ENCODE results near the gene PRKAR2B. TPM values are rescaled to one million over a fixed set of nuclear protein-coding genes. Genes with fewer than 3 reads are reported as not detected.

The PRKAR2B gene
- total and polyA plus RNA-seq, 2 experiments from 2014 or later: 48.8 to 50.6 TPM

- no peak for TF ChIP-seq REST (IDR thresholded peaks at IDR 0.05; ENCODE audit: unreplicated experiment)
- TF ChIP-seq JUNB (IDR thresholded peaks at IDR 0.05; ENCODE audit: unreplicated experiment): no peak
- TF ChIP-seq, protein P1, sequence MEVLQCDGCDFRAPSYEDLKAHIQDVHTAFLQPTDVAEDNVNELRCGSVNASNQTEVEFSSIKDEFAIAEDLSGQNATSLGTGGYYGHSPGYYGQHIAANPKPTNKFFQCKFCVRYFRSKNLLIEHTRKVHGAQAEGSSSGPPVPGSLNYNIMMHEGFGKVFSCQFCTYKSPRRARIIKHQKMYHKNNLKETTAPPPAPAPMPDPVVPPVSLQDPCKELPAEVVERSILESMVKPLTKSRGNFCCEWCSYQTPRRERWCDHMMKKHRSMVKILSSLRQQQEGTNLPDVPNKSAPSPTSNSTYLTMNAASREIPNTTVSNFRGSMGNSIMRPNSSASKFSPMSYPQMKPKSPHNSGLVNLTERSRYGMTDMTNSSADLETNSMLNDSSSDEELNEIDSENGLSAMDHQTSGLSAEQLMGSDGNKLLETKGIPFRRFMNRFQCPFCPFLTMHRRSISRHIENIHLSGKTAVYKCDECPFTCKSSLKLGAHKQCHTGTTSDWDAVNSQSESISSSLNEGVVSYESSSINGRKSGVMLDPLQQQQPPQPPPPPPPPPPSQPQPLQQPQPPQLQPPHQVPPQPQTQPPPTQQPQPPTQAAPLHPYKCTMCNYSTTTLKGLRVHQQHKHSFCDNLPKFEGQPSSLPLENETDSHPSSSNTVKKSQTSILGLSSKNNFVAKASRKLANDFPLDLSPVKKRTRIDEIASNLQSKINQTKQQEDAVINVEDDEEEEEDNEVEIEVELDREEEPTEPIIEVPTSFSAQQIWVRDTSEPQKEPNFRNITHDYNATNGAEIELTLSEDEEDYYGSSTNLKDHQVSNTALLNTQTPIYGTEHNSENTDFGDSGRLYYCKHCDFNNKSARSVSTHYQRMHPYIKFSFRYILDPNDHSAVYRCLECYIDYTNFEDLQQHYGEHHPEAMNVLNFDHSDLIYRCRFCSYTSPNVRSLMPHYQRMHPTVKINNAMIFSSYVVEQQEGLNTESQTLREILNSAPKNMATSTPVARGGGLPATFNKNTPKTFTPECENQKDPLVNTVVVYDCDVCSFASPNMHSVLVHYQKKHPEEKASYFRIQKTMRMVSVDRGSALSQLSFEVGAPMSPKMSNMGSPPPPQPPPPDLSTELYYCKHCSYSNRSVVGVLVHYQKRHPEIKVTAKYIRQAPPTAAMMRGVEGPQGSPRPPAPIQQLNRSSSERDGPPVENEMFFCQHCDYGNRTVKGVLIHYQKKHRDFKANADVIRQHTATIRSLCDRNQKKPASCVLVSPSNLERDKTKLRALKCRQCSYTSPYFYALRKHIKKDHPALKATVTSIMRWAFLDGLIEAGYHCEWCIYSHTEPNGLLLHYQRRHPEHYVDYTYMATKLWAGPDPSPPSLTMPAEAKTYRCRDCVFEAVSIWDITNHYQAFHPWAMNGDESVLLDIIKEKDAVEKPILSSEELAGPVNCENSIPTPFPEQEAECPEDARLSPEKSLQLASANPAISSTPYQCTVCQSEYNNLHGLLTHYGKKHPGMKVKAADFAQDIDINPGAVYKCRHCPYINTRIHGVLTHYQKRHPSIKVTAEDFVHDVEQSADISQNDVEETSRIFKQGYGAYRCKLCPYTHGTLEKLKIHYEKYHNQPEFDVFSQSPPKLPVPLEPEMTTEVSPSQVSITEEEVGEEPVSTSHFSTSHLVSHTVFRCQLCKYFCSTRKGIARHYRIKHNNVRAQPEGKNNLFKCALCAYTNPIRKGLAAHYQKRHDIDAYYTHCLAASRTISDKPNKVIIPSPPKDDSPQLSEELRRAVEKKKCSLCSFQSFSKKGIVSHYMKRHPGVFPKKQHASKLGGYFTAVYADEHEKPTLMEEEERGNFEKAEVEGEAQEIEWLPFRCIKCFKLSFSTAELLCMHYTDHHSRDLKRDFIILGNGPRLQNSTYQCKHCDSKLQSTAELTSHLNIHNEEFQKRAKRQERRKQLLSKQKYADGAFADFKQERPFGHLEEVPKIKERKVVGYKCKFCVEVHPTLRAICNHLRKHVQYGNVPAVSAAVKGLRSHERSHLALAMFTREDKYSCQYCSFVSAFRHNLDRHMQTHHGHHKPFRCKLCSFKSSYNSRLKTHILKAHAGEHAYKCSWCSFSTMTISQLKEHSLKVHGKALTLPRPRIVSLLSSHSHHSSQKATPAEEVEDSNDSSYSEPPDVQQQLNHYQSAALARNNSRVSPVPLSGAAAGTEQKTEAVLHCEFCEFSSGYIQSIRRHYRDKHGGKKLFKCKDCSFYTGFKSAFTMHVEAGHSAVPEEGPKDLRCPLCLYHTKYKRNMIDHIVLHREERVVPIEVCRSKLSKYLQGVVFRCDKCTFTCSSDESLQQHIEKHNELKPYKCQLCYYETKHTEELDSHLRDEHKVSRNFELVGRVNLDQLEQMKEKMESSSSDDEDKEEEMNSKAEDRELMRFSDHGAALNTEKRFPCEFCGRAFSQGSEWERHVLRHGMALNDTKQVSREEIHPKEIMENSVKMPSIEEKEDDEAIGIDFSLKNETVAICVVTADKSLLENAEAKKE (CRISPR knock-in tag; IDR thresholded peaks at IDR 0.05): no peak
- no peak for TF ChIP-seq EZH2 (IDR thresholded peaks at IDR 0.05; ENCODE audit: low read depth, unreplicated experiment)
Observed at GRCh38 chr7:107148721-107149120, 104.2 kb downstream of the PRKAR2B start (continued).

DNA sequence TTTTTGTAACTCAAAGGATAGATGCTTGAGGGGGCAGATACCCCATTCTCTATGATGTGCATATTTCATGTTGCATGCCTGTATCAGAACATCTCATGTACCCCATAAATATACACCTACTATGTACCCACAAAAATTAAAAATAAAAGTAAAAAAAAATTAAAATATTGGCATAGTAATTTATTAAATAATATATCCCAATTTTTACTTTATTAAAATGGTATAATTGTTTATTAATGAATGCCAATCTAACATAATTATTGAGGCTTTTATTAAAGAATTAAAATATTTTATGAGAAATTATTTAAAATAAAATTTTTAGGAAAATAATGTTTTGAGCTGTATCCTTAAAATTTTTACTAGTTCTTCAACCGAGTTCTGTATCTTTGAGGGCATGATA lies 105.4 kb downstream of the PRKAR2B start:
- Histone ChIP-seq H3K36me3 (ENCODE audit: insufficient read depth) (no peaks in the 10 kb centered on the region), H3K4me2 (no peak overlapping the region), H3K27me3 (ENCODE audit: insufficient read depth) (no peaks in the 10 kb centered on the region), H2AFZ (no peak overlapping the region), H3K4me1 (ENCODE audit: insufficient read depth) (peaks cover 22% of the 10 kb centered on the region), H3F3A (replicated peaks; ENCODE audit: low read depth) (no peaks in the 10 kb centered on the region), H3K9me2 (ENCODE audit: insufficient read depth) (no peaks in the 10 kb centered on the region), H3K79me2 (replicated peaks; ENCODE audit: insufficient read depth) (no peaks in the 10 kb centered on the region), H4K20me1 (replicated peaks; ENCODE audit: insufficient read depth) (no peaks in the 10 kb centered on the region), H3K4me3 (no peak overlapping the region), H3K27ac (ENCODE audit: low read depth) (no peak overlapping the region)
- ATAC-seq (no peak), DNase-seq (ENCODE audit: low spot score) (no peak)
- H3K27ac Mint-ChIP-seq: no peak overlapping the region
- H3K4me3 Mint-ChIP-seq: no peak overlapping the region
- H3K27me3 Mint-ChIP-seq (ENCODE audit: insufficient read depth, low read depth, poor library complexity): peaks cover 2% of the 10 kb centered on the region
- H3K9me3 Mint-ChIP-seq: no peaks in the 10 kb centered on the region
- H3K4me1 Mint-ChIP-seq: peaks cover 18% of the 10 kb centered on the region; the same call in 2 of the 3 replicates
- no peaks in the 10 kb centered on the region for H3K36me3 Mint-ChIP-seq (ENCODE audit: low read depth)
- TF ChIP-seq STAT1 (IDR thresholded peaks at IDR 0.05; ENCODE audit: unreplicated experiment) (no peak), NANOG (IDR thresholded peaks at IDR 0.05; ENCODE audit: borderline replicate concordance) (no peak), ETS1 (IDR thresholded peaks at IDR 0.05) (no peak), ZNF114 (CRISPR knock-in tag; IDR thresholded peaks at IDR 0.05) (no peak), ZNF331 (CRISPR knock-in tag; IDR thresholded peaks at IDR 0.05; ENCODE audit: low read depth) (no peak)

Measured in GM23338 (cell line).